Retina (tissue), 1 donor: ENCODE measurements around the gene ANAPC13.
A peak's percentile ranks its signal among the peaks of the same experiment; 100 is the strongest.

Source experiments
- DNase-seq: peaks from one replicate; pipeline ENCODE4 v3.0.0-alpha.2; 2016

The ANAPC13 gene, protein sequence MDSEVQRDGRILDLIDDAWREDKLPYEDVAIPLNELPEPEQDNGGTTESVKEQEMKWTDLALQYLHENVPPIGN

DNA sequence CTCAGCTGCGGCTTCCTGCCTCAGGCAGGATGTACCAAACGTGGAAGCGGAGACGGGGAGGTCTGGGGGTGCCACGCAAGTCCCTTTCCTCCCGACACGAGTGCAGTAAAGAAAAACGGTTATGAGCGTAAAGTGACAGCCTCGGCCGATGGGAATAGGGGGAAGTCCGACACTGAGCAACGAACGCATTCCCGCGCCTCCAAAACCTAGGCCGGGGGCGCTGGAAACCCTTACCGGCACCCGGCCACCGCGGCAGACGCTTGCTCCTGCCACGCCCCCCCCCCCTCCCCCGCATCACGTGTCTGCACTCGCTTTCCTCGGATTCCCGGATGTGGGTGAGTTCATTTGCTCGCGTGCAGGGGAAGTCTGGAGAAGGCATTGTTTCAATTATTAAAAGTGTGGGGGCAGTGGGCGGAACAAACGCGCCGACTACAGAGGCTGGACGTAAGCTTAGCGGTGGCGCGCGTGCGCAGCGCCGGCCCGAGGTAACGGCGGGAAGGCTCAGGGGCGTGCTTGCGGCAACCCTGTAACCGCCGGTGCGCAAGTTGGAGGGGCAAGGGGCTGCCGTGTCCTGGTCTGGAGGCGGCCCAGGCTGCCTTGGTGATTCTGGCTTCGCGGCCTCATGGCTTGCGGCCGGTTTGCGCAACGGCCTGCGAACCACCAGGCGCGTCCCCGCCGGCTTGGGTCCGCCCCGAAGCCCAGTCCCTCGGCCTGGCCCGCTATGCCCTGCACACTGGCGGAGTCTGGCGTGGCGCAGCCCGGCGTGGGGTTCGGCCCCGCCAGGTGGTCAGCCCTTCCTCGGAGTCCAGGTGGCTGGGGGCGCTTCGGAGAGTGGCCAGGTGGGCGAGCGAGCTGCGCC, at the start of gene ANAPC13, which contains the start of gene CEP63:
ANAPC13 (minus strand) TSS at position 268 of the 859 bp plus-strand sequence. CDS start 3,081 bp downstream, outside the sequence.
CEP63 (plus strand) TSS at position 340 of the 859 bp plus-strand sequence. CDS start 9,264 bp downstream, outside the sequence.
- peak; percentile 100 for DNase-seq

DNA sequence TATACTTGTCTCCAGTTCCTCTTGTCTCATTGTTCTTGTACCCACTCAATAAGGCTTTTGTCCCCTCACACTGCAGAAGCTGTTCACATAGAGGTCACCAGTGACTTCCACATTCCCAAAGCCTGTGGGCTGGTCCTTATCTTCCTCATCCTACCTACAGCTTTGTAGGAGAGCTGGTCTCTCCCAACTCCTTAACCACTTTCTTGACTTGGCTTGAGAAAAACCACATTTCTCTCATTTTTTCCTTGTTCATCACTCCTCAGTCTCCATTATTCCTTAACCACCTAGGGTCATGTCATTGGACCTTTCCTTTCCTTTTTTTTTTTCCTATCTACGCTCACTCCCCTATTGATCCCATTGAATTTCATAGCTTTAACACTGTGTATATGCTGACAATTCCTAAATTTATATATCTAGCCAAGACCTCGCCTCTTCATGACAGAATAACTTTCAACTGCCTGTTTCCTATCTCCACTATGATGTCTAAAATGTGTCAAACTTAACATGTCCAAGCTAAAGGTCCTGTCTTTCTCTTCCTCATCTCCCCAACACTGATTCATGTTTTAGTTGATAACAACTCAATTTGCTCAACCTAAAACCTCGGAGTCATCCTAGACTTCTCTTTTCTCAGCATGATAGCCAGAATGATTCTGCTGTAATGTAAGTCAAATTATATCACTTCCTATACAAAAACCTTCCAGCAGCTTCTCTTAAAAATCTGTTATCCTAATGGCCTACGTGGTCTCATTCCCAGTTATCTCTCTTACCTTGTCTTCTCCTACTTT, 49.6 kb upstream of the ANAPC13 start:
- DNase-seq = no peak

DNA sequence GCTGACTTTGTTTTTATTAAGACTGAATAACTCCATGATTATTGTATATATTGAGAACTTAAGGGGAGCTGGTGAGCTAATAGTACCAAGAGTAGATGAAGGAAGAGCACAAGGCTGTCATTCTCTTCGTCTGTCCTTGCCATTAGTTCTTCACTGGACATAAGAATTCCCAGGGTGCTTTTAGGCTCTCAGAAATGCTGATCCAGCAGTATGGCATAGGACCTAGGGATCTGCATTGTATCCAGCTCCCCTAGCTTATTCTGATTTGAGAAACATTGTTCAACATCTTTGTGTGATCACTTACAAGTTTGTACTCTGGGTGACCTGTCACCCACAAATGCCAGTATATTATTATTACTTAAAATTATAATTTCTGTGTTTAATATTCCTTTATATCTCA, 47.7 kb upstream of the ANAPC13 start:
- DNase-seq = no peak

DNA sequence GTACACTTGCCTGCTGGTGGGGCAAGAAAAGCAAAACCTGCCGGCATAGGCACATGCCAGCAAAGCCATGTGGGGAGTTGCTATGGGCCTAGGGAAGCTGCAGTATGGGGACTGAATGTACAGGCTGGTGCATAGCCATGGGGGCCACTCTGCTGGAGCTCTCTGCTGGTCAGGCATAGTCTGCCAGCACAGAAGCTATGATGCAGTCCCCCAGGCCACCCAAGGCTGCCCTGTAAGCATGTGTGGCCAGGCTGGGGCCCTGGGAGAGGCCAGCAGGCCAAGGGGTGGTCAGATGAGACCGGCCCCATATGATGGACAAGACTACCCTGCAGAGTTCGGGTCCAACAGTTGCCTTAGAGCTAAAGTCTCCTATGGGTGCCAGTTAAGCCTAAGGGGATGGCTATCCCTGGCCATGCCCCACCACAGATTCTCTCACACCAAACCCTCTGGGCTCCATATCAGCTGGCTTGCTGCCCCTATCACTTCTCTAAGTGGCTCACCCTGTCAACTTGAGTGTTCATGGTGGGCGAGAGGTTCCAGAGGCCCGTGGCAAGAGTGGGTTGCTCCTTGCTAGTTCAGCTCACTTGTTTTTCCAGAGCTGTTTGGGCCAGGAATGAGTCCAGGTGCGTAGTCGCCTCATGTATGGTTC, 41.9 kb upstream of the ANAPC13 start:
- no peak for DNase-seq

DNA sequence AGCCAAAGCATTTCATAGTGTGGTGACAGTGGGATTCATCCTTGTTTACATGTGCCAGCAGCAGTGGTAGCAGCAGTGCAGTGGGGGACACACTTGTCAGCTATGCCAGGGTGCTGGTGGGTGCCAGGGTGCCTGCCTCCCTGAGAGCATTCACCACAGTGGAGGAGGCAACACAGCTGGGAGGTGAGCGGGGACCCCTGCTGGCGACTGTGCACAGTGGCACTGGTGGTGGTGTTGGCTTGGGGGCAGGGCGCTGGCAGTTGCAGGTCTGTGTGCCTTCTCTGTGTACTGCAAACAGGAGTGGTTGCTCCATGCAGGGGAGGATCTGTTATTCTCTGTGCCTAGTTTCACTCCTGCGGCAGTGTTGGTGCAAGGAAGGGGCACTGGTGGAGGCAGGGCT, 41.3 kb upstream of the ANAPC13 start:
- DNase-seq = no peak

DNA sequence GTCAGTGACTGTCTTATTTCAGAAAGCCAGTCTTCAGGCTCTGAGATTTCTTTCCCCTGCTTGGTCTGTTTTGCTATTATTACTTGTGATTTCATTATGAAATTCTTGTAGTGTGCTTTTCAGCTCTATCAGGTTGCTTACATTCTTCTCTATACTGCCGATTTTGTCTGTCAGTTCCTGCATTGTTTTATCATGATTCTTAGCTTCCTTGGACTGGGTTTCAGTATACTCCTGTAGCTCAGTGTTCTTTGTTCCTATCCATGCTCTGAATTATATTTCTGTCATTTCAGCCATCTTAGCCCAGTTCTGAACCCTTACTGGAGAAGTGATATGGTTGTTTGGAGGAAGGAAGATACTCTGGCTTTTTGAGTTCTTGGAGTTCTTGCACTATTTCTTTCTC, 40.5 kb upstream of the ANAPC13 start:
- no peak for DNase-seq

DNA sequence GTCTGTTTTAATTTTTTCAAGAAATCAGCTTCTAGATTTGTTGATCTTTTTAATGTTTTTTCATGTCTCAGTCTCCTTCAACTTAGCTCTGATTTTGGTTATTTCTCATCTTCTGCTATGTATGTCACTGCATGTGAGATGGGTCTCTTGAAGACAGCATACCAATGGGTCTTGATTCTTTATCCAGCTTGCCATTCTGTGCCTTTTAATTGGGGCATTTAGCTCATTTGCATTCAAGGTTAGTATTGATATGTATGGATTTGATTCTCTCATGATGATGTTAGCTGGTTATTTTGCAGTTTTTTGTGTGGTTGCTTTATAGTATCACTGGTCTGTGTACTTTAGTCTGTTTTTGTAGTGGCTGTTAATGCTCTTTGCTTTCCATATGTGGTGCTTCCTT, 39.5 kb upstream of the ANAPC13 start:
- DNase-seq = no peak

DNA sequence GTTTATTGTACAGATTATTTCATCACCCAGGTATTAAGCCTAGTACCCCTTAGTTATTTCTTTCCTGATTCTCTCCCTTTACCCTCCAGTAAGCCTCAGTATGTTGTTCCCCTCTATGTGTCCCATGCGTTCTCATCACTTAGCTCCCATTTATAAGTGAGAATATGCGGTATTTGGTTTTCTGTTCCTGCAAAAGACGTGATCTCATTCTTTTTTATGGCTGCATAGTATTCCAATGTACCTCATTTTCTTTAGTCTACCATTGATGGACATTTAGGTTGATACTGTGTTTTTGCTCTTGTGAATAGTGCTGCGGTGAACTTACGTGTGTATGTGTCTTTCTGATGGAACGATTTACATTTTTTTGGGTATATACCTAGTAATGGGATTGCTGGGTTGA, 36.8 kb upstream of the ANAPC13 start:
- no peak for DNase-seq

DNA sequence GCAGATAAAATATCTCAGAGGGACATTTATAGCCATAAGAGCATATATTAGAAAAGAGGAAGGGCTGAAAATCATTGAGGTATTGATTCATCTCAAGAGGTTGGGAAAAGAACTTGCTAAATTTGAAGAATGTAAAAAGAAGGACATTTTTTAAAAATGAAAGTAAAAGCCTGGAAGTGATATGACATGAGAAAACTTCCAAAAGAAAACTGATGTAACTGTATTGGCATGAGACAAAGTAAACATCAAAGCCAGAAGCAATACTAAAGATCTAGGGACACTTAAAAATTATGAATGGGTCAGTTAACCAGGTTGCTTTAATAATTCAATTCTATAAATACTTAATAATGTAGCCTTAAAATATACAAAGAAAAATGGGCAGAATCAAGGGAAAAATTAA, 32.0 kb upstream of the ANAPC13 start:
- no peak for DNase-seq

DNA sequence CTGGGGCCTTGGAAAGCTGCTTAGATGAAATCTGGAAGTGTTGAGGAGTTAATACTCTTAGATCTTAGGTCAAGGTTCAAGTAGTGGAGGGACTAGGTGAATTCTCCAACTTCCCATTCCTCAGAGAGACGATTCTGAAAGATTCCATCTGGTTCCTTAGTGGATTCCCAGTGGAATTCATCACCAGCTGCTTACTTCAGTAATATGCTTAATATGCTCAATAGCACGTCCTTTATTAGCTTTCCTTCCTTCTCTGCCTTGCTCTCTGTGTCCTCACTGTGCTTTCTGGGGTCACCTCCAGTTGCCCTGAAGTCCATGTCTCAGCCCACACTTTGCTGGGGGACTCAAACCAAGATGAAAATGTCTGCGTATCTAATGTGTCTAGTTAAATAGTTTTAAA, 31.1 kb upstream of the ANAPC13 start:
- DNase-seq = no peak

DNA sequence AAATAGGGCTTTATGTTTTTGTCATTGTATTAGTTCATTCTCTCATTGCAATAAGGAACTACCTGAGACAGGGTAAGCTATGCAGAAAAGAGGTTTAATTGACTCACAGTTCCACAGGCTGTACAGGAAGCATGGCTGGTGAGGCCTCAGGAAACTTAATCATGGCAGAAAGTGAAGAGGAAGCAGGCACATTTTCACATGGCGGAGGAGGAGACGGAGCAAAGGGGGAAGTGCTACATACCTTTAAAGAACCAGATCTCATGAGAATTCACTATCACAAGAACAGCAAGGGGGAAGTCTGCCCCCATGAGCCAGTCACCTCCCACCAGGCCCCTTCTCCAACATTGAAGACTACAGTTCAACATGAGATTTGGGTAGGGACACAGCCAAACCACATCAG, 25.7 kb upstream of the ANAPC13 start:
- no peak for DNase-seq

DNA sequence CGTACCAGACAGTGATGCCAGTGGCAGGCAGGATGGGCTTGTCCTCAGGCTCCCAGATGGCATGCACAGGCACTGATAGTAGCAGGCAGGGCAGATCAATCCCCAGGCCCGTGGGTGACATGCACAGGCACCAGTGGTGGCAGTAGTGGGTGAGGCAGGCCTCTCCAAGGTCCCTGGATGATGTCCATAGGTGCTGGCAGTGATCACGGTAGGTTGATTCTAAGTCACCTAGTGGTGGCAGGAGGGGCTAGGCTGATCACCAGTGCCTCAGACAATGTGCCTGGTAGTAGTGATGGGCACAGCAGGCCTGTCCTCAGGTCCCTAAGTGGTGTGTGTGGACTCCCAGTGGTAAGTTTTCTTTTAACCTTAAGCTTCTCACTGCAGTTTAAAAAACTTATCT, 19.7 kb upstream of the ANAPC13 start:
- no peak for DNase-seq

DNA sequence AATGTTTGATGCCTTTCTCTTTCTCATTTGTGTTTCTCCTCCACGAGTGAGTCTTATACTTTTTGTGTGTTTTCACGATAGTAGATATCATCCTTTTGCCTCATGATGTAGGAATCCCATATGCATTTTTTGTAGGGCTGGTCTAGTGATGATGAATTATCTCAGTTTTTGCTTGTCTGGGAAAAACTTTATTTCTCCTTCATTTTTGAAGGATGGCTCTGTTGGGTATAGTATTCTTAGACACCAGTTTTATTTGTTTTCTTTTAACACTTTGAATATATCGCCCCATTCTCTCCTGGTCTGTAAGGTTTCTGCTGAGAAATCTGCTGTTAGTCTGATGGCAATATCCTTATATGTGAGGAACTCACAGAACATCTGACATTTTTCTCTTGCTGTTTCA, 18.3 kb upstream of the ANAPC13 start:
- no peak for DNase-seq

DNA sequence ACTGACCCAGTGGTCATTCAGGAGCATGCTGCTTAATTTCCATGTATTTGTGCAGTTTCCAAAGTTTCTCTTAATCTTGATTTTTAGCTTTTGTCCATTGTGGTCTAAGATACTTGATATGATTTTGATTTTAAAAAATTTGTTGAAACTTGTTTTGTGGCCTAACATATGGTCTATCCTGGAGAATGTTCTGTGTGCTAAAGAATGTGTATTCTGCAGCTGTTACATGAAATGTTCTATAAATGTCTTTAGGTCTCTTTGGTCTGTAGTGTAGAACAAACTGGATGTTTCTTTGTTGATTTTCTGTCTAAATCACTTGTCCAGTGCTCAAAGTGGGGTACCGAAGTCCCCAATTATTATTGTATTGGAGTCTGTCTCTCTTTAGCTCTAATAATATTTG, 17.5 kb upstream of the ANAPC13 start:
- no peak for DNase-seq

DNA sequence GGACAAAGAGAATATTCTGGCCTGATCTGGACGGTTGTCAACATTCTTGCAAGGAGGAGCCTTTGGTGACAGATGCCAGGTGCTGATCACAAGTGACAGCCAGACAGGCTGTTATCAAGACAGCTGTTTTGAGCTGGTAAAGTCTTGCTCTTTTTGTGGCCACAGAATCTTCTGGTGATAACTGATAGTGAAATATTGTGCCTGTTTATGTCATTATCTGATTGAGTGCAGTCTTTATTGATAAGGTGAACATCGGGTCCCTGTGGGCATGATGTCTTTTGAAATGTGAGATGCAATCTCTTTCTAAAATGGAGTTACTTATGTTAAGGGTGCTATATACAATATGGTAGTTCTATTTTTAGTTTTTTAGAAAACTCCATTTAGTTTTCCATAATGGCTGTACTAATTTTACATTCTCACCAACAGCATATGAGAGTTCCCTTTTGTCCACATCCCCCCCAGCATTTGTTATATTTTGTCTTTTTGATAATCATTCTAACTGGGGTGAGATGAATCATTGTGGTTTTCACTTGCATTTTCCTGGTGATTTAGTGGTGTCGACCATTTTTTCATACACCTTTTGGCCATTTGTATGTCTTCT, 10.8 kb upstream of the ANAPC13 start:
- no peak for DNase-seq

DNA sequence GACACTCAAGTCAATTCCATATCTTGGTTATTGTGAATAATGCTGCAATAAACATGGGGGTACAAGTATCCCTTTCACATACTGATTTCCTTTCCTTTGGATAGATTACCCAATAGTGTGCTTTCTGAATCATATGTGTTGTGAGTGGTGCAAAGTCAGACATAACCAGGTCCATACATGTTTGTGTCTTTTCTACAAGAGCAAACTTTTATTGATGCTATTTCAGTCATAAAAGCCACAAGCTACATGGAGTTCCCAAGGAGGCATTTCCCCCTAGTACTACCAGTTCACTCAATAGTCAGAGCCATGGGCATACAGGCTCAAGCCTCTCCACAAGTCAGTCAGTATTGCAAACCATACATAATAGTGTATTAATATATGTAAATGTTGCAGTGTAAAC, 10.2 kb upstream of the ANAPC13 start:
- DNase-seq = no peak

DNA sequence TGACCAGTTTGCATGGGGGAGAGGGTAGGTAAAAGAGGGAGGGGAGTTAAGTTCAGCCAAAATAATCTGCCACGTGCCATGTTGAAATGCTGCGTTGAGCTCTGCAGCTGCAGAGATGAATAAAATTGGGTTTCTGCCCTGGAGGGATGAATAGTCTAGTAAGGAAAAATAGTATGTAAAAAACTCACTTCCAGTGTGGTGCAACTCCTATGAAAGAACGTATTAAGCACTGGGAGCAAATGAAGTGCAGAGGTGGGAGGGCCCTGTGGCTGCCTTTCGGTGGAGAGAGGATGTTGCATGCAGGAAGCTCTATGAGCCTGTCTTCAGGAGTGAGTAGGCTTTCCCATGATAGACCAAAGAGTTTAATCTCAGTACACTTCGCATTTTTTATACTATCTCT, 8.7 kb upstream of the ANAPC13 start:
- DNase-seq = no peak

DNA sequence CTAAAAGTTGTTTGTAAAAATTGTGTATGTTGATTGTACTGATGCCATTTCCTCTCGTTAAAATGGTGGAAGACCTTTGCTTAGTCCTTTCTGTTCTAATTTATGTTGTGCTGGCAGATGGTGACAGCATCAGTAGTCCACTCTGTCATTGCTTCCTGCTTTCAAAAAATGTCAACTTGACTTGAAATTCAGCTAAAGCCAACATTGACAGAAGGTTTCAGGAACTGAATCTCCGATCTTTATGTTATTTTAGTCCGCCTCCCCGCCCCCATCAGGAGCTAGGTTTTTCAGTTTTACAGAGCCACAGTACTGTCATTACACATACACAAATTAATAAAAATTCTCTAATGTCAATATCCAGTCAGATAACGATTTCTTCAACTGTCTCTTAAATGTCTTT, 1.6 kb upstream of the ANAPC13 start:
- no peak for DNase-seq

DNA sequence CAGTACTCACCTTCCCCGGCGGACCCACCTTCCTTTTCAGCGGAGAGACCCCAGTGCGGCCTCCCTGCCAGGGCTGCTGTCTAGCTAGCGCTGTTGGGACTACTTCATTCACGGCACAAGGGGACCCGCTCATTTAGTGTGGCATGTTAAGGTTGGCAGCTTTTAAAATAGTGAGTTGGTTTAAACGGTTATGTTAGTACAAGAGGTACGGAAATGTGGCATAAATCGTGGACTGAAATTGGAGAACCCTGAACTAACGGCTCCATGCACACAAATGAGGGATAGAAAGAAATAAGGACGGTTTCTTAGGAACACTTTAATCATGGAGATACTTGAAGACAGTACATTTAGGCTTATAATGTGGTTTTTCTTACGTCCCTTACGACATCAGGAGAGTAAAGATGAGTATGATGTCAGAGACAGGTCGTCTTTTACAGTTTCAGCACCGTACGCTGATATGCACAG, 824 bp upstream of the ANAPC13 start:
- DNase-seq = no peak

DNA sequence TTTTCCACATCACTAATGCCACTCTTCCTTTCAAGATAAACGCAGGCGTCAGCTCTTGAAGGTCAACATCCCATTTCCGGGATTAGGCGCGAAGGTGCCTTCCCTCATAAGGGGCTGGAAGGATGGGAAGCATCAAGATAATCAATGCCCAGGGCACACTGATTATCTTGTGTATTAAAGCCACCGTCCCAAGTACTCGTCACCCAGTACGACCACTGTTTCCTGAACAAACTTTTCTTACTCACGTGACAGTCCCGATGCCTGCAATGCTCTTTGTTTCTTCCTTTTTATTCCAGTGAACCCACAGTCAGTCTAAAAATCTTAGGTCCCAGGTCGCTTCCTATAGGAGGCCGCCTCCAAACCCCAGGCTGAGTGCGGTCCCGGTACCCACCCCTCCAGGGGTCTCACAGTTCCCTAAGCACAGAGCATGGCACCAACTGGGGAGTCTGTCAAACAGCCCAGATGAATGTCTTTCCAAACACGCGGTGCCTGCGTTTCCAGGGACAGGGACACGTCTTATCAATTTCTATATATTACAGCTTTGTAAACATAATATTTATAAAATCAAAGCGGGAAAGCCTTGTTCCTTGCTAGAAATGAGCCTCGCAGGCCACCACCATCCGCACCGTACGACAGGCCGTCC, 589 bp downstream of the ANAPC13 start:
- no peak for DNase-seq

DNA sequence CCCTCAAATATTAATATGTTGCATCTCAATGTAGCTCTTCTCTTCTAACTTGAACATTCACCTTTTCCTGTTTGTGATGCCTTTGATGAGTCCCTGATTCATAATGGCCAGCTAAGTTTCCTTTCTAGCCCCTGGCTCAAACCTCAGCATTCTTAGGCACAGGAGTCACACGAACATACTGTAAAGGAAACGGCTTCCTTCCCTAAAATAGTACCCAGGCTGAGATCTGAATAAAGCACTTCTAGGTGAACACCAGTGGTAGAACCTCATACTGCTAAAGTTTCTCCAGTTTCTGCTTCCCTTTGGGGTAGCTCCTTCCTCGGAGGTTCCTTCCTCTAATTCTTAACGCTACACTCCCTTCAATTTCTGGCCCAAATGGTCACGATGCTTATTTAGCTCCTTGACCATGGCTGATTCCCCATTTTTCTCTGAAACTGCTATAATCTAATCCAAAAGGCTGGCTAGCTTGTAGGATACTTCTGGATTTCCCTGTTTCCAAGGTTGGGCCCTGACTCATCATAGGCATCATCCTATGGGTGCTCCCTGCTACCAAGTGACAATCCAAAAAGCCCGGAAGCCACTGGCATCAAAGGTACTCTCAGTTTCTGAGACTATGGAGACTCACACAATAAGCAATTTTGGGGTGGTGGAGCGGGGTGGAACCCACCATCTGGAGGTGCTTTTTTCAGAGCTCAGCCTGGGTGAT, 2.4 kb downstream of the ANAPC13 start:
- DNase-seq = no peak

DNA sequence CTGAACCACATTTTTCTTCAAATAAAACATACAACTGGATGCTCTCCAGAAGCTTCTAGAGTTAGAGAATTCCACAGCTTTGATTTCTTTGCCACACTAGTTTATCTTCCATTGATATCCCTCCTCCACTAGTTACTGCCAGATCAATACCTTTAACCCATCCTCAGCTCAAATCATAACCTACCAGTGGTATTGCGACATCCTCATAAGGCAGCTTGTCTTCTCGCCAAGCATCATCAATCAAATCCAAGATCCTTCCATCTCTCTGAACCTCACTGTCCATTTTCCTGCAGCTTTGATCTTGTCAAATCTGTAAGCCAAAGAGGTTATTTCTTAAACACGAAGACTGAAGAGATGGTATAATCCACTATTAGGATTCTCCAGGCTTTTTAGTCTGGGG, 3.2 kb downstream of the ANAPC13 start:
- no peak for DNase-seq
